ENCODE measurements around the gene PDE8A.

DNA sequence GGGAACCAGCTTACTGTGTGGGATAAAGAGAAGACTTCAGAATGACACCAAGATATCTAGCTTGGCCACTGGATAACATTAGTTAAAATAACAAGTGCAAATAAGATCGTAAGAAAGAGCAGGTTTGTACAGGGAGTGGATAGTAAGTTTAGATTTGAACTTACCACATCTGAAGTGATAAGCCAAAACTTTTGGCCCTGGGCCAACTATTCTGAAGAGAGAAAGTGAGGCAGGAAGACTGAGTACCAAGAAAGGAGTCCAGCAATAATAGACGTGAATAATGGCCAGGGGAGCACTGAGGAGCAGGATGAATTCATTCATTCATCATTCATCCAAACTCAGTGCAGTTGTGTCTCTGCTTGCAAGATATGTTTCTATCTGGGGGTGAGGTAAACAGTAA, 122.9 kb downstream of the PDE8A start:
- TF ChIP-seq, protein P1, sequence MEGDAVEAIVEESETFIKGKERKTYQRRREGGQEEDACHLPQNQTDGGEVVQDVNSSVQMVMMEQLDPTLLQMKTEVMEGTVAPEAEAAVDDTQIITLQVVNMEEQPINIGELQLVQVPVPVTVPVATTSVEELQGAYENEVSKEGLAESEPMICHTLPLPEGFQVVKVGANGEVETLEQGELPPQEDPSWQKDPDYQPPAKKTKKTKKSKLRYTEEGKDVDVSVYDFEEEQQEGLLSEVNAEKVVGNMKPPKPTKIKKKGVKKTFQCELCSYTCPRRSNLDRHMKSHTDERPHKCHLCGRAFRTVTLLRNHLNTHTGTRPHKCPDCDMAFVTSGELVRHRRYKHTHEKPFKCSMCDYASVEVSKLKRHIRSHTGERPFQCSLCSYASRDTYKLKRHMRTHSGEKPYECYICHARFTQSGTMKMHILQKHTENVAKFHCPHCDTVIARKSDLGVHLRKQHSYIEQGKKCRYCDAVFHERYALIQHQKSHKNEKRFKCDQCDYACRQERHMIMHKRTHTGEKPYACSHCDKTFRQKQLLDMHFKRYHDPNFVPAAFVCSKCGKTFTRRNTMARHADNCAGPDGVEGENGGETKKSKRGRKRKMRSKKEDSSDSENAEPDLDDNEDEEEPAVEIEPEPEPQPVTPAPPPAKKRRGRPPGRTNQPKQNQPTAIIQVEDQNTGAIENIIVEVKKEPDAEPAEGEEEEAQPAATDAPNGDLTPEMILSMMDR (IDR thresholded peaks at IDR 0.05), result no peak
- TF ChIP-seq POLR2A (IDR thresholded peaks at IDR 0.05), result no peak
